WERI-Rb-1 (cell line): ENCODE measurements around the gene XCR1.

Source experiments
- DNase-seq: peaks from one replicate; pipeline ENCODE4 v3.0.0-alpha.2; 2020
- H3K27ac ChIP-seq: fragments of 250-450 bp; sonication (Bioruptor Pico); 2 replicates; pipeline ENCODE4 v1.5.1; 2020; ENCODE audit warnings: mild to moderate bottlenecking, moderate library complexity
- H3K27me3 ChIP-seq: fragments of 250-450 bp; sonication (Bioruptor Pico); 2 replicates; pipeline ENCODE4 v1.5.1; 2021; ENCODE audit warnings: mild to moderate bottlenecking, low read depth, moderate library complexity; ENCODE audit not compliant: insufficient read depth, severe bottlenecking
- H3K36me3 ChIP-seq: fragments of 250-450 bp; sonication (Bioruptor Pico); 2 replicates; pipeline ENCODE4 v1.5.1; 2020; ENCODE audit warnings: mild to moderate bottlenecking, moderate library complexity
- H3K4me3 ChIP-seq: 2 replicates; pipeline ENCODE4 v1.5.1; 2011; ENCODE audit warnings: low read depth, mild to moderate bottlenecking, control low read depth, low read length
- H3K9me3 ChIP-seq: fragments of 250-450 bp; sonication (Bioruptor Pico); 2 replicates; pipeline ENCODE4 v1.5.1; 2021; ENCODE audit warnings: mild to moderate bottlenecking, moderate library complexity; ENCODE audit not compliant: severe bottlenecking
- CTCF ChIP-seq: IDR thresholded peaks from 2 replicates; pipeline ENCODE4 v1.5.1; 2011; ENCODE audit warnings: low read depth, mild to moderate bottlenecking, control low read depth, inconsistent platforms, low read length

The XCR1 gene

GRCh38 chr3:45994419-45995235 is 32.7 kb downstream of the XCR1 start:
- Histone ChIP-seq H3K4me3 (peak overlapping the region; percentile 90), H3K27me3 (no peaks in the 10 kb centered on the region), H3K27ac (peak overlapping the region; percentile 98), H3K9me3 (no peaks in the 10 kb centered on the region), H3K36me3 (peaks cover 8% of the 10 kb centered on the region; the same call in 1 of the 2 replicates)
- TF ChIP-seq CTCF: no peak
- DNase-seq: peak; percentile 95

GRCh38 chr3:45993421-45994027 is 33.8 kb downstream of the XCR1 start:
- no peak for DNase-seq
- Histone ChIP-seq H3K4me3 (peak overlapping the region; percentile 42), H3K27me3 (no peaks in the 10 kb centered on the region), H3K9me3 (no peaks in the 10 kb centered on the region), H3K36me3 (peaks cover 13% of the 10 kb centered on the region; the same call in 1 of the 2 replicates), H3K27ac (peak overlapping the region; percentile 98)
- no peak for TF ChIP-seq CTCF

GRCh38 chr3:45992821-45993221 is 34.5 kb downstream of the XCR1 start:
- H3K9me3 ChIP-seq: no peaks in the 10 kb centered on the region
- H3K27me3 ChIP-seq: no peaks in the 10 kb centered on the region
- peaks cover 17% of the 10 kb centered on the region for H3K36me3 ChIP-seq
- no peak for TF ChIP-seq CTCF
- peak overlapping the region; percentile 98 for H3K27ac ChIP-seq
- DNase-seq: no peak
- no peak overlapping the region for H3K4me3 ChIP-seq

- peak; percentile 19 for DNase-seq
- no peaks in the 10 kb centered on the region for H3K27me3 ChIP-seq
- TF ChIP-seq CTCF: no peak
- no peaks in the 10 kb centered on the region for H3K9me3 ChIP-seq
- H3K4me3 ChIP-seq: no peak overlapping the region
- peaks cover 18% of the 10 kb centered on the region for H3K36me3 ChIP-seq
- H3K27ac ChIP-seq: peak overlapping the region; percentile 98
Measured at GRCh38 chr3:45992133-45992729, 35.1 kb downstream of the XCR1 start.

- Histone ChIP-seq H3K9me3 (no peaks in the 10 kb centered on the region), H3K36me3 (peaks cover 18% of the 10 kb centered on the region), H3K27me3 (no peaks in the 10 kb centered on the region), H3K27ac (no peak overlapping the region), H3K4me3 (no peak overlapping the region)
- no peak for TF ChIP-seq CTCF
- DNase-seq: no peak
Measured at GRCh38 chr3:45991341-45991740, 35.9 kb downstream of the XCR1 start.
